Gastrocnemius medialis (tissue), 4 donors: ENCODE measurements around the gene UROS. TPM values are rescaled to one million over a fixed set of nuclear protein-coding genes. Genes with fewer than 3 reads are reported as not detected.

Experiments used
- ATAC-seq, 2 donors: fragments of 150-250 bp; one replicate each; pipeline ENCODE4 v1.9.1; 2016
- DNase-seq, 2 donors: peaks; one replicate each; pipeline ENCODE4 v3.0.0-alpha.2; 2019
- H3K27ac ChIP-seq, 4 donors: fragments of 200-600 bp; sonication (generic); 1 replicate in 1 of 4; 2 replicates in 3 of 4; pipeline ENCODE4 v1.5.1; 2016 to 2018; ENCODE audit warnings: mild to moderate bottlenecking in 2 of 4, moderate library complexity in 1 of 4
- H3K27me3 ChIP-seq, 3 donors: fragments of 200-600 bp; sonication (generic) in 2 of 3; 1 replicate in 1 of 3; 2 replicates in 2 of 3; pipeline versions ENCODE4 v1.5.1 to v1.6.0; 2016 to 2019; ENCODE audit warnings: mild to moderate bottlenecking in 1 of 3, moderate library complexity in 1 of 3
- H3K36me3 ChIP-seq, 2 donors: fragments of 200-600 bp; sonication (generic) in 1 of 2; one replicate each; pipeline ENCODE4 v1.5.1; 2017 to 2018
- H3K4me1 ChIP-seq, 2 donors: fragments of 200-600 bp; sonication (generic) in 1 of 2; one replicate each; pipeline ENCODE4 v1.5.1; 2016 to 2017; ENCODE audit warnings: mild to moderate bottlenecking in 2 of 2
- H3K4me3 ChIP-seq, 4 donors: fragments of 200-600 bp; sonication (generic) in 3 of 4; 1 replicate in 1 of 4; 2 replicates in 3 of 4; pipeline ENCODE4 v1.5.1; 2016 to 2019; ENCODE audit warnings: mild to moderate bottlenecking in 2 of 4
- H3K9me3 ChIP-seq, 3 donors: fragments of 200-600 bp; sonication (generic) in 2 of 3; 1 replicate in 1 of 3; 2 replicates in 2 of 3; pipeline ENCODE4 v1.5.1; 2016 to 2019
- CTCF ChIP-seq, 5 experiments: fragments of 450-650 bp in 3 of 5; fragments of 200-600 bp in 2 of 5; sonication (generic) in 2 of 5; IDR thresholded peaks in 4 of 5; conservative IDR thresholded peaks in 1 of 5; 1 replicate in 4 of 5; 2 replicates in 1 of 5; pipeline ENCODE4 v1.5.1; 2016 to 2019; ENCODE audit warnings: antibody characterized with exemption in 5 of 5, mild to moderate bottlenecking in 3 of 5, moderate library complexity in 3 of 5
- POLR2A ChIP-seq, 2 donors: fragments of 450-650 bp; IDR thresholded peaks; one replicate each; pipeline ENCODE4 v1.6.1; 2017; ENCODE audit warnings: antibody characterized with exemption in 2 of 2, mild to moderate bottlenecking in 2 of 2, moderate library complexity in 2 of 2
- in situ Hi-C, 4 donors: fragments of 200-750 bp; cut with MboI; loops; one replicate each; pipeline versions ENCODE4 v1.15.0 to v1.8.0; 2017; ENCODE audit warnings: low sequenced_read_pairs in 4 of 4
- intact Hi-C: fragments of 100-400 bp; cut with DNase I; formaldehyde crosslinking; loops from one replicate; pipeline ENCODE4 v1.15.1; 2023; ENCODE audit warnings: low total_unique reads
- total RNA-seq, 4 donors: library from RNA; depleted of rRNA; stranded (reverse); fragments of >200 nt; gene quantifications; one replicate each; pipeline versions ENCODE4 v1.1.0 to v1.2.3, GENCODE V29; 2016

The UROS gene
- total RNA-seq, 4 donors from 2014 or later: 29.1 to 78.2 (median 64.2) TPM

- Histone ChIP-seq H3K27ac (no peak overlapping the region), H3K36me3 (peaks cover 0 to 18% of the 10 kb centered on the region in 2 donors), H3K9me3 (no peaks in the 10 kb centered on the region), H3K27me3 (no peaks in the 10 kb centered on the region), H3K4me3 (no peak overlapping the region), H3K4me1 (no peaks in the 10 kb centered on the region)
- ATAC-seq (no peak), DNase-seq (no peak)
- TF ChIP-seq POLR2A (IDR thresholded peaks at IDR 0.05): no peak
- TF ChIP-seq CTCF (IDR thresholded peaks at IDR 0.05 in 4 of 5, conservative IDR thresholded peaks at IDR 0.05 in 1 of 5): no peak
- intact Hi-C loops (no loop called here), in situ Hi-C loops (no loop called here)
Measured at GRCh38 chr10:125865120-125865519, 42.1 kb upstream of the UROS start.

DNA sequence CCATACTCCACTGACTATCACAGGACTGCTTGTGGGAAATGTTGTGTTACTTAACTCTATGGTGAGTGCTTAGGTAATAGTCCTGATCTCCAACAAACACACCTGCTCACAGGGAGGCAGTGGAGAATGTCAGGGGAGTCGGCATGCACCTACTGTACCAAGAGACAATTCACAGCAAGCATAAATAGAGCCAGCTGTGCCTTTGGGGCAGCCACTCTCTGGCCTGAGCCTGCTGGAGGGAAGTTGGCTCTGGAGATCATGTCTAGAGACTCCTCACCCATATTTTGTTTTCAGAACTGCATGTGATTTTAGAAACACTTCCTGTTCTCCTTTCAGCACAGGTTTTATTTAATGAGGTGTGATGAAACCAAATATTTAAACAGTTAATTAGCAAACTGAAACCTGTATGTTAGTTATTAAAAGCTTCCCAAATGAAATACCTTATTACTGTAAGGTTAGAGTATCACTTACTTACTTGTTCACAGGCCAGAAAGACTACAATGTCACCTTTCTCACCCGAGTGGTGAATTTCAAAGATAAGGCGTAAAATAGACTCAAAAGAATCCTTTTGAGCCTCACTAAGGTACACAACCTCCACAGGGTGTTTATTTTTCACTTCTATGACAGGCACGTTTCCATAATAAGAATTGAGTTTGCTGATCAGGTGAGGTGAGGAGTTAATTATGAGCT lies 36.2 kb upstream of the UROS start:
- TF ChIP-seq CTCF (IDR thresholded peaks at IDR 0.05 in 4 of 5, conservative IDR thresholded peaks at IDR 0.05 in 1 of 5) (no peak), POLR2A (IDR thresholded peaks at IDR 0.05) (no peak)
- Histone ChIP-seq H3K36me3 (peaks cover 0 to 25% of the 10 kb centered on the region in 2 donors), H3K4me1 (no peaks in the 10 kb centered on the region), H3K4me3 (no peak overlapping the region), H3K27me3 (no peaks in the 10 kb centered on the region), H3K27ac (no peak overlapping the region), H3K9me3 (no peaks in the 10 kb centered on the region)
- intact Hi-C loops (no loop called here), in situ Hi-C loops (no loop called here)
- ATAC-seq (no peak), DNase-seq (no peak)

- Histone ChIP-seq H3K9me3 (no peaks in the 10 kb centered on the region), H3K27me3 (no peaks in the 10 kb centered on the region), H3K27ac (no peak overlapping the region), H3K4me3 (no peak overlapping the region), H3K4me1 (no peaks in the 10 kb centered on the region), H3K36me3 (peaks cover 0 to 42% of the 10 kb centered on the region in 2 donors)
- in situ Hi-C loops (no loop called here), intact Hi-C loops (no loop called here)
- no peak for DNase-seq
- ATAC-seq: no peak
- TF ChIP-seq CTCF (IDR thresholded peaks at IDR 0.05 in 4 of 5, conservative IDR thresholded peaks at IDR 0.05 in 1 of 5): no peak
- no peak for TF ChIP-seq POLR2A (IDR thresholded peaks at IDR 0.05)
Measured at GRCh38 chr10:125857185-125857760, 34.2 kb upstream of the UROS start.

GRCh38 chr10:125852487-125852886 lies 29.4 kb upstream of the UROS start:
- ATAC-seq (no peak), DNase-seq (no peak)
- Histone ChIP-seq H3K27ac (no peak overlapping the region), H3K9me3 (no peaks in the 10 kb centered on the region), H3K4me3 (no peak overlapping the region), H3K4me1 (no peaks in the 10 kb centered on the region), H3K27me3 (no peaks in the 10 kb centered on the region), H3K36me3 (peaks cover 0 to 57% of the 10 kb centered on the region in 2 donors)
- intact Hi-C loops (no loop called here), in situ Hi-C loops (no loop called here)
- TF ChIP-seq CTCF (IDR thresholded peaks at IDR 0.05 in 4 of 5, conservative IDR thresholded peaks at IDR 0.05 in 1 of 5): no peak
- no peak for TF ChIP-seq POLR2A (IDR thresholded peaks at IDR 0.05)
